Natural killer cell (primary cell): ENCODE measurements around the gene IFT43. TPM values are rescaled to one million over a fixed set of nuclear protein-coding genes. Genes with fewer than 3 reads are reported as not detected.

ENCODE experiments used
- ATAC-seq, 3 donors: fragments of 150-1000 bp in 2 of 3; fragments of 200-7000 bp in 1 of 3; cut with Tn5 transposase; 1 replicate in 1 of 3; 2 replicates in 2 of 3; pipeline ENCODE4 v1.10.0; 2021; ENCODE audit warnings: mild to moderate bottlenecking in 2 of 3, moderate library complexity in 2 of 3
- DNase-seq, 2 donors: peaks; one replicate each; pipeline versions ENCODE4 v3.0.0 to v3.0.0-alpha.2; 2013 to 2021; ENCODE audit warnings: mixed read lengths in 1 of 2
- H3K27ac ChIP-seq: one replicate; pipeline ENCODE4 v1.5.1; 2013; ENCODE audit warnings: mild to moderate bottlenecking, low read length
- H3K27me3 ChIP-seq: one replicate; pipeline ENCODE4 v1.6.1; 2013; ENCODE audit warnings: low read length; ENCODE audit not compliant: control insufficient read depth, insufficient read depth
- H3K36me3 ChIP-seq: one replicate; pipeline ENCODE4 v1.6.1; 2013; ENCODE audit warnings: low read length; ENCODE audit not compliant: control insufficient read depth, insufficient read depth
- H3K4me1 ChIP-seq: one replicate; pipeline ENCODE4 v1.6.1; 2013; ENCODE audit warnings: low read length; ENCODE audit not compliant: control insufficient read depth, insufficient read depth
- H3K4me3 ChIP-seq: one replicate; pipeline ENCODE4 v1.5.1; 2013; ENCODE audit warnings: low read length
- H3K9me3 ChIP-seq: one replicate; pipeline ENCODE4 v1.6.1; 2013; ENCODE audit warnings: low read length; ENCODE audit not compliant: control insufficient read depth, insufficient read depth
- H3K27ac Mint-ChIP-seq, 2 donors: one replicate each; pipeline ENCODE4 v1.8.0; 2022; ENCODE audit warnings: mild to moderate bottlenecking in 2 of 2, mixed read lengths in 2 of 2, moderate library complexity in 1 of 2
- H3K27me3 Mint-ChIP-seq, 2 donors: one replicate each; pipeline ENCODE4 v1.8.0; 2022; ENCODE audit warnings: low read depth in 2 of 2, mixed read lengths in 2 of 2
- H3K36me3 Mint-ChIP-seq: one replicate; pipeline ENCODE4 v1.8.0; 2022; ENCODE audit warnings: mixed read lengths
- H3K4me1 Mint-ChIP-seq, 2 donors: one replicate each; pipeline ENCODE4 v1.8.0; 2022; ENCODE audit warnings: mixed read lengths in 2 of 2
- H3K4me3 Mint-ChIP-seq: one replicate; pipeline ENCODE4 v1.8.0; 2022; ENCODE audit warnings: mild to moderate bottlenecking, moderate library complexity, mixed read lengths
- H3K9me3 Mint-ChIP-seq, 2 donors: one replicate each; pipeline ENCODE4 v1.8.0; 2022; ENCODE audit warnings: mixed read lengths in 2 of 2
- WGBS: methylation state at CpG from one replicate; pipeline ENCODE4 v1.1.7; 2013; ENCODE audit warnings: missing lambda C conversion rate; ENCODE audit not compliant: insufficient coverage; 5-methylcytosine and 5-hydroxymethylcytosine counted together
- intact Hi-C: fragments of 100-400 bp; cut with micrococcal nuclease; formaldehyde crosslinking; loops from one replicate; pipeline ENCODE4 v1.14.2; 2022
- total RNA-seq, 4 donors: library from RNA; stranded (reverse); fragments of 120-200 nt in 1 of 4; gene quantifications; one replicate each; pipeline versions ENCODE4 v1.2.3 to v1.2.4, GENCODE V29; 2013 to 2022
- TF ChIP-seq, protein P1 (sequence below): fragments of 200-600 bp; IDR thresholded peaks from one replicate; pipeline ENCODE4 v1.8.0; 2022; ENCODE audit warnings: antibody characterized with exemption

Gene IFT43
- total RNA-seq, 3 donors from 2014 or later (not counting 1 experiment from before 2014, with no cell fraction given), result 19.0 to 20.8 (median 20.7) TPM

DNA sequence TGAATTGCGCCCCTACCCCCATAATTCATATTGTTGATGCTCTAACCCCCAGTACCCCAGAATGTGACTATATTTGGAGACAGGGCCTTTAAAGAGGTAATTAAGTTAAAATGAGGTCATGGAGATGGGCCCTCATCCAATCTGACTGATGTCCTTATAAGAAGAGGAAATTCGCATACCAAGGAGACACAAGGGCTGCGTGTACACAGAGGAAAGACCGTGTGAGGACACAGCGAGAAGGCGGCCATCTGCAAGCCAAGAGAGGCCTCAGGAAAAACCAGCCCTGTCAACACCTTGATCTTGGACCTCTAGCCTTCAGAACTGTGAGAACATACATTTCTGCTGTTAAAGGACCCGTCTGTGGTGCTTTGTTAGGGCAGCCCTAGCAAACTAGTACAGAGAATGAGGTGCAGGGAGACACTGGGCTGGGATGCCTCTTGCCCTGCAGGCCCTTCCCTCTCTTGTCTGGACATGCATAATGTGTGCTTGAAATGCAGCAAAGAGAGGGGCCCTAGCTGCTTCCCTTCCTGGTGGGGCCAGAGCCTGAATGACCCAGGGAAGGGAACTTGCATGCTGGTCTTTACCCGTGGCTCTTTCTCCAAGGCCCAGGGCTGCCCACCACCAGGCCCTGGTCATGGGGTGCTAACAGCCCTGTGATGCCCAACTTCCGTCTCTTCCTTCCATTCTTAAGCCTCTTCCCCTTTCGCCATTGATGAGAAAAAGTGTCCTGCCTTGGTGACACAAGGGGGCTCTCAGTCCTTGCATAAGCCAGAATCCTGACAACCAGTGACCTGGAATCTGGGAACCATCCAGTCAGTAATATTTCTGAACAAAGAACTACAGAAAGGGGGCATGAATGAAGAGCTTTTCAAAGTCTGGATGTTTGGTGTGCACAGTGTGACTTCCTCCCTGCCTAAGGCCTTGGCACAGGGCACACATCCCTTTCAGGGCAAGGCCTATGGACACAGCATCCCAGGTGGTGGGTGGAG, 116.1 kb downstream of the IFT43 start:
- Histone ChIP-seq H3K36me3 (no peaks in the 10 kb centered on the region), H3K4me1 (no peaks in the 10 kb centered on the region), H3K9me3 (no peaks in the 10 kb centered on the region), H3K4me3 (no peak overlapping the region), H3K27ac (no peak overlapping the region), H3K27me3 (no peaks in the 10 kb centered on the region)
- H3K27me3 Mint-ChIP-seq, result peaks cover 7 to 11% of the 10 kb centered on the region in 2 donors
- ATAC-seq (no peak), DNase-seq (no peak)
- WGBS, result 83% methylated on average over 9 of the region's 10 CpGs
- H3K4me3 Mint-ChIP-seq, result no peak overlapping the region
- no peaks in the 10 kb centered on the region for H3K4me1 Mint-ChIP-seq
- no peaks in the 10 kb centered on the region for H3K36me3 Mint-ChIP-seq
- TF ChIP-seq, protein P1, sequence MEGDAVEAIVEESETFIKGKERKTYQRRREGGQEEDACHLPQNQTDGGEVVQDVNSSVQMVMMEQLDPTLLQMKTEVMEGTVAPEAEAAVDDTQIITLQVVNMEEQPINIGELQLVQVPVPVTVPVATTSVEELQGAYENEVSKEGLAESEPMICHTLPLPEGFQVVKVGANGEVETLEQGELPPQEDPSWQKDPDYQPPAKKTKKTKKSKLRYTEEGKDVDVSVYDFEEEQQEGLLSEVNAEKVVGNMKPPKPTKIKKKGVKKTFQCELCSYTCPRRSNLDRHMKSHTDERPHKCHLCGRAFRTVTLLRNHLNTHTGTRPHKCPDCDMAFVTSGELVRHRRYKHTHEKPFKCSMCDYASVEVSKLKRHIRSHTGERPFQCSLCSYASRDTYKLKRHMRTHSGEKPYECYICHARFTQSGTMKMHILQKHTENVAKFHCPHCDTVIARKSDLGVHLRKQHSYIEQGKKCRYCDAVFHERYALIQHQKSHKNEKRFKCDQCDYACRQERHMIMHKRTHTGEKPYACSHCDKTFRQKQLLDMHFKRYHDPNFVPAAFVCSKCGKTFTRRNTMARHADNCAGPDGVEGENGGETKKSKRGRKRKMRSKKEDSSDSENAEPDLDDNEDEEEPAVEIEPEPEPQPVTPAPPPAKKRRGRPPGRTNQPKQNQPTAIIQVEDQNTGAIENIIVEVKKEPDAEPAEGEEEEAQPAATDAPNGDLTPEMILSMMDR, result no peak
- no peak overlapping the region for H3K27ac Mint-ChIP-seq
- intact Hi-C loops, result no loop called here
- H3K9me3 Mint-ChIP-seq, result no peaks in the 10 kb centered on the region

DNA sequence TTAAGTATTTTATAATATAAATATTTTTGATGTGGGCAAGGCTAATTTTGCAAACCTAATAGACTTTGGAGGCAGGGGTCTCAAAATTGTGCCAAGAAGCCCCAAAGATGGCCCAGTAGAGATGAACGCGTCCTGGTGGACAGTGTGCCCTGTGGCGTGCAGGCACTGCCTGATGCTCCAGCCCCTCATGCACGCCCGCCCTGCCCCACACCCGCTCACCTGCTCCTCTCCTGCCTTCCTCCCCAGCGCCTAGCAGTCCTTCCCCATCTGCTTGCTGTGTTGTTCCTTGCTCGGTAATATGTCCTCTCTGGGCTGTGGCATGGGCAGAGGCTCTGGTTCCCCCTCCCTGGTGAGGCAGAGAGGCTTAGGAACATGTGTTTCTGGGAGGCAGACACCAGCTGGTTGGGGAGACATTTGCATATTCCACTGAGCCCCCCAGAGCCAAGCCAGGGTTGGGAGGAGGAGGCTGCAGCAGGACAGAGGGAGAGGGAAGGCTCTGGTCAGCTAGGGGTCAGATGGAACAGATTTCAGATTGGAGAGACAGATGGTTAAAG, 119.3 kb downstream of the IFT43 start:
- Histone ChIP-seq H3K9me3 (no peaks in the 10 kb centered on the region), H3K27me3 (no peaks in the 10 kb centered on the region), H3K4me1 (no peaks in the 10 kb centered on the region), H3K27ac (no peak overlapping the region), H3K36me3 (no peaks in the 10 kb centered on the region), H3K4me3 (no peak overlapping the region)
- ATAC-seq (no peak), DNase-seq (no peak)
- no peak overlapping the region for H3K4me3 Mint-ChIP-seq
- H3K36me3 Mint-ChIP-seq, result no peaks in the 10 kb centered on the region
- no peak overlapping the region for H3K27ac Mint-ChIP-seq
- intact Hi-C loops, result no loop called here
- TF ChIP-seq, protein P1, result no peak
- peaks cover 7% of the 10 kb centered on the region in 2 donors for H3K27me3 Mint-ChIP-seq
- H3K9me3 Mint-ChIP-seq, result no peaks in the 10 kb centered on the region
- H3K4me1 Mint-ChIP-seq, result no peaks in the 10 kb centered on the region
- 78% methylated on average over 8 of the region's 8 CpGs for WGBS

DNA sequence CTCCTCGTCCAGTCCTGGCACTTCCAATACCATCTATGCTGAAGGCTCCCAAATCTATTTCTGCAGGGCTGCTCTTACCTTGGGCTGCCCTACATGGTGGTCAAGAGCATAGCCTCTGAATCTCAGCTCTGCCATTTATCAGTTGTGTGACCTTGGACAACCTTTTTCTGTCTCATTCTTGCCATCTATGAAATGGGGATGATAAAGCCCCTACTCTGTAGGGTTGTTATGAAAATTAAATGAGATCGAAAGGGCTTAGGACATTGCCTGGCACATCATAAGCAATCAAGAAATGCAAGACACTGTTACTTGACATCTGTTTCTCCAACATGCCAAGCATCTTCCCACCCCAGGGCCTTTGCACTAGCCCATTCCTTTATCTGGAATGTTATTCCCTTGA, 120.6 kb downstream of the IFT43 start:
- WGBS, result 85% methylated on average over 2 of the region's 2 CpGs
- TF ChIP-seq, protein P1, result no peak
- Mint-ChIP-seq H3K4me1 (no peaks in the 10 kb centered on the region), H3K9me3 (no peaks in the 10 kb centered on the region), H3K27me3 (peaks cover 4 to 7% of the 10 kb centered on the region in 2 donors), H3K36me3 (no peaks in the 10 kb centered on the region), H3K4me3 (no peak overlapping the region), H3K27ac (no peak overlapping the region)
- Histone ChIP-seq H3K9me3 (no peaks in the 10 kb centered on the region), H3K4me1 (no peaks in the 10 kb centered on the region), H3K27ac (no peak overlapping the region), H3K4me3 (no peak overlapping the region), H3K36me3 (no peaks in the 10 kb centered on the region), H3K27me3 (no peaks in the 10 kb centered on the region)
- intact Hi-C loops, result no loop called here
- DNase-seq (no peak), ATAC-seq (no peak)
